HepG2 (cell line): Measurements from ENCODE around the gene PLIN5. TPM values are rescaled to one million over a fixed set of nuclear protein-coding genes. Genes with fewer than 3 reads are reported as not detected.
A peak's percentile ranks its signal among the peaks of the same experiment; 100 is the strongest.

ENCODE experiments used
- BCL6 ChIP-seq: IDR thresholded peaks from 2 replicates; pipeline ENCODE4 v1.6.1; 2016; ENCODE audit warnings: missing genetic modification reagents, missing compliant biosample characterization
- CREBL2 ChIP-seq: sonication (generic); formaldehyde crosslinking; IDR thresholded peaks from 2 replicates; pipeline ENCODE4 v1.8.1; 2023; ENCODE audit warnings: missing genetic modification reagents, mild to moderate bottlenecking, borderline replicate concordance
- ETV5 ChIP-seq: IDR thresholded peaks from 2 replicates; pipeline ENCODE4 v1.6.1; 2018; ENCODE audit warnings: missing biosample characterization, missing genetic modification reagents, inconsistent platforms, borderline replicate concordance
- MAFG ChIP-seq: sonication (generic); formaldehyde crosslinking; IDR thresholded peaks from 2 replicates; pipeline ENCODE4 v1.5.1; 2020; ENCODE audit warnings: mild to moderate bottlenecking, missing genetic modification reagents
- PATZ1 ChIP-seq: sonication (generic); formaldehyde crosslinking; IDR thresholded peaks from 2 replicates; pipeline ENCODE4 v1.4.0; 2020; ENCODE audit warnings: missing genetic modification reagents
- PHF21A ChIP-seq: sonication (generic); formaldehyde crosslinking; IDR thresholded peaks from 2 replicates; pipeline ENCODE4 v1.5.0; 2020; ENCODE audit warnings: mild to moderate bottlenecking, missing genetic modification reagents
- RCOR2 ChIP-seq: IDR thresholded peaks from 2 replicates; pipeline ENCODE4 v1.6.1; 2016; ENCODE audit warnings: missing biosample characterization, missing genetic modification reagents
- RXRA ChIP-seq: sonication (generic); formaldehyde crosslinking; IDR thresholded peaks from 2 replicates; pipeline ENCODE4 v1.5.1; 2020; ENCODE audit warnings: missing genetic modification reagents
- USF2 ChIP-seq, 2 experiments: sonication (generic) in 1 of 2; formaldehyde crosslinking in 1 of 2; IDR thresholded peaks; 2 replicates each; pipeline versions ENCODE4 v1.5.1 to v1.6.1; 2011 to 2020; ENCODE audit warnings: borderline replicate concordance in 1 of 2, low read depth in 1 of 2, low read length in 1 of 2, mild to moderate bottlenecking in 1 of 2, missing genetic modification reagents in 1 of 2, moderate library complexity in 1 of 2
- XBP1 ChIP-seq: sonication (generic); formaldehyde crosslinking; IDR thresholded peaks from 2 replicates; pipeline ENCODE4 v1.5.0; 2020; ENCODE audit warnings: missing genetic modification reagents
- ZNF562 ChIP-seq: sonication (generic); formaldehyde crosslinking; IDR thresholded peaks from 2 replicates; pipeline ENCODE4 v1.8.0; 2022; ENCODE audit warnings: missing genetic modification reagents, borderline replicate concordance
- ZNF607 ChIP-seq: sonication (generic); formaldehyde crosslinking; IDR thresholded peaks from 2 replicates; pipeline ENCODE4 v1.5.1; 2020; ENCODE audit warnings: missing genetic modification reagents, mild to moderate bottlenecking, borderline replicate concordance
- ZNF7 ChIP-seq: IDR thresholded peaks from 2 replicates; pipeline ENCODE4 v1.6.1; 2016; ENCODE audit warnings: missing biosample characterization, missing genetic modification reagents
- polyA plus RNA-seq, 8 experiments: library from polyadenylated mRNA; depleted of rRNA in 3 of 8; stranded (reverse) in 7 of 8; unstranded in 1 of 8; fragments of >200 nt; fragmentation: Illumina TruSeq in 4 of 8; extraction: Trizol in 4 of 8; gene quantifications; 2 replicates each; pipeline versions ENCODE4 v1.2.1 to v1.2.3, GENCODE V29; 2011 to 2016; ENCODE audit warnings: low read depth in 4 of 8, missing spikeins in 1 of 8, mixed read lengths in 1 of 8; ENCODE audit not compliant: insufficient read depth in 1 of 8
- total RNA-seq, 5 experiments: library from RNA; depleted of rRNA; stranded (reverse); fragments of >200 nt; fragmentation: Illumina TruSeq; extraction: Trizol; gene quantifications; 2 replicates each; pipeline ENCODE4 v1.2.3, GENCODE V29; 2016; ENCODE audit warnings: low read depth in 1 of 5
- TF ChIP-seq, protein P1 (sequence below): sonication (generic); formaldehyde crosslinking; IDR thresholded peaks from 2 replicates; pipeline ENCODE4 v1.4.0; 2020; ENCODE audit warnings: missing genetic modification reagents
- TF ChIP-seq, protein P2 (sequence below): sonication (generic); formaldehyde crosslinking; IDR thresholded peaks from 2 replicates; pipeline ENCODE4 v1.4.0; 2020; ENCODE audit warnings: missing genetic modification reagents

Gene PLIN5
- total and polyA plus RNA-seq, 2 of the 13 experiments (the other 11 are each of a cell fraction or from before 2014, with no cell fraction given): 1.8 to 4.8 TPM

- TF ChIP-seq MAFG (CRISPR knock-in tag) (no peak), ZNF7 (CRISPR knock-in tag) (no peak), BCL6 (CRISPR knock-in tag) (no peak), ZNF562 (CRISPR knock-in tag) (no peak), CREBL2 (CRISPR knock-in tag) (no peak), USF2 (IDR thresholded peaks at IDR 0.05; ENCODE audit: low read depth, low read length) (peak; percentile 69), USF2 (CRISPR knock-in tag; IDR thresholded peaks at IDR 0.05; ENCODE audit: borderline replicate concordance) (peak; percentile 93; the same call in 1 of the 2 replicates), RXRA (CRISPR knock-in tag) (0 out of 2 replicates have a peak, but pooled peaks have one; percentile 47), PATZ1 (CRISPR knock-in tag) (peak; percentile 99), ETV5 (CRISPR knock-in tag) (no peak), PHF21A (CRISPR knock-in tag) (peak; percentile 34; the same call in 1 of the 2 replicates), XBP1 (CRISPR knock-in tag) (no peak), ZNF607 (CRISPR knock-in tag) (0 out of 2 replicates have a peak, but pooled peaks have one; percentile 24), RCOR2 (CRISPR knock-in tag) (0 out of 2 replicates have a peak, but pooled peaks have one; percentile 37)
- TF ChIP-seq, protein P1, sequence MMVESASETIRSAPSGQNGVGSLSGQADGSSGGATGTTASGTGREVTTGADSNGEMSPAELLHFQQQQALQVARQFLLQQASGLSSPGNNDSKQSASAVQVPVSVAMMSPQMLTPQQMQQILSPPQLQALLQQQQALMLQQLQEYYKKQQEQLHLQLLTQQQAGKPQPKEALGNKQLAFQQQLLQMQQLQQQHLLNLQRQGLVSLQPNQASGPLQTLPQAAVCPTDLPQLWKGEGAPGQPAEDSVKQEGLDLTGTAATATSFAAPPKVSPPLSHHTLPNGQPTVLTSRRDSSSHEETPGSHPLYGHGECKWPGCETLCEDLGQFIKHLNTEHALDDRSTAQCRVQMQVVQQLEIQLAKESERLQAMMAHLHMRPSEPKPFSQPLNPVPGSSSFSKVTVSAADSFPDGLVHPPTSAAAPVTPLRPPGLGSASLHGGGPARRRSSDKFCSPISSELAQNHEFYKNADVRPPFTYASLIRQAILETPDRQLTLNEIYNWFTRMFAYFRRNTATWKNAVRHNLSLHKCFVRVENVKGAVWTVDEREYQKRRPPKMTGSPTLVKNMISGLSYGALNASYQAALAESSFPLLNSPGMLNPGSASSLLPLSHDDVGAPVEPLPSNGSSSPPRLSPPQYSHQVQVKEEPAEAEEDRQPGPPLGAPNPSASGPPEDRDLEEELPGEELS (CRISPR knock-in tag): no peak
- TF ChIP-seq, protein P2, sequence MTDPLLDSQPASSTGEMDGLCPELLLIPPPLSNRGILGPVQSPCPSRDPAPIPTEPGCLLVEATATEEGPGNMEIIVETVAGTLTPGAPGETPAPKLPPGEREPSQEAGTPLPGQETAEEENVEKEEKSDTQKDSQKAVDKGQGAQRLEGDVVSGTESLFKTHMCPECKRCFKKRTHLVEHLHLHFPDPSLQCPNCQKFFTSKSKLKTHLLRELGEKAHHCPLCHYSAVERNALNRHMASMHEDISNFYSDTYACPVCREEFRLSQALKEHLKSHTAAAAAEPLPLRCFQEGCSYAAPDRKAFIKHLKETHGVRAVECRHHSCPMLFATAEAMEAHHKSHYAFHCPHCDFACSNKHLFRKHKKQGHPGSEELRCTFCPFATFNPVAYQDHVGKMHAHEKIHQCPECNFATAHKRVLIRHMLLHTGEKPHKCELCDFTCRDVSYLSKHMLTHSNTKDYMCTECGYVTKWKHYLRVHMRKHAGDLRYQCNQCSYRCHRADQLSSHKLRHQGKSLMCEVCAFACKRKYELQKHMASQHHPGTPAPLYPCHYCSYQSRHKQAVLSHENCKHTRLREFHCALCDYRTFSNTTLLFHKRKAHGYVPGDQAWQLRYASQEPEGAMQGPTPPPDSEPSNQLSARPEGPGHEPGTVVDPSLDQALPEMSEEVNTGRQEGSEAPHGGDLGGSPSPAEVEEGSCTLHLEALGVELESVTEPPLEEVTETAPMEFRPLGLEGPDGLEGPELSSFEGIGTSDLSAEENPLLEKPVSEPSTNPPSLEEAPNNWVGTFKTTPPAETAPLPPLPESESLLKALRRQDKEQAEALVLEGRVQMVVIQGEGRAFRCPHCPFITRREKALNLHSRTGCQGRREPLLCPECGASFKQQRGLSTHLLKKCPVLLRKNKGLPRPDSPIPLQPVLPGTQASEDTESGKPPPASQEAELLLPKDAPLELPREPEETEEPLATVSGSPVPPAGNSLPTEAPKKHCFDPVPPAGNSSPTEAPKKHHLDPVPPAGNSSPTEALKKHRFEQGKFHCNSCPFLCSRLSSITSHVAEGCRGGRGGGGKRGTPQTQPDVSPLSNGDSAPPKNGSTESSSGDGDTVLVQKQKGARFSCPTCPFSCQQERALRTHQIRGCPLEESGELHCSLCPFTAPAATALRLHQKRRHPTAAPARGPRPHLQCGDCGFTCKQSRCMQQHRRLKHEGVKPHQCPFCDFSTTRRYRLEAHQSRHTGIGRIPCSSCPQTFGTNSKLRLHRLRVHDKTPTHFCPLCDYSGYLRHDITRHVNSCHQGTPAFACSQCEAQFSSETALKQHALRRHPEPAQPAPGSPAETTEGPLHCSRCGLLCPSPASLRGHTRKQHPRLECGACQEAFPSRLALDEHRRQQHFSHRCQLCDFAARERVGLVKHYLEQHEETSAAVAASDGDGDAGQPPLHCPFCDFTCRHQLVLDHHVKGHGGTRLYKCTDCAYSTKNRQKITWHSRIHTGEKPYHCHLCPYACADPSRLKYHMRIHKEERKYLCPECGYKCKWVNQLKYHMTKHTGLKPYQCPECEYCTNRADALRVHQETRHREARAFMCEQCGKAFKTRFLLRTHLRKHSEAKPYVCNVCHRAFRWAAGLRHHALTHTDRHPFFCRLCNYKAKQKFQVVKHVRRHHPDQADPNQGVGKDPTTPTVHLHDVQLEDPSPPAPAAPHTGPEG: no peak
Observed at GRCh38 chr19:4580021-4580901, 45.2 kb upstream of the PLIN5 start (continued).
